ENCODE results near the gene ARL11.
A peak's percentile ranks its signal among the peaks of the same experiment; 100 is the strongest.

- TF ChIP-seq CTCF (IDR thresholded peaks at IDR 0.05): peak in 2 of 3 experiments; percentile 14 to 25
- TF ChIP-seq POLR2A (IDR thresholded peaks at IDR 0.05): no peak
Measured at GRCh38 chr13:49649244-49649962, 21.1 kb downstream of the ARL11 start.

All from testis (tissue), 2 donors.